Kidney (tissue), 22 donors: ENCODE measurements around the gene ZNF679. TPM values are rescaled to one million over a fixed set of nuclear protein-coding genes. Genes with fewer than 3 reads are reported as not detected.
"Not testable (repeated sequence)": the region's sequence is repeated elsewhere in the genome, so short reads cannot be mapped to it uniquely, and the experiment has no call there.

Source experiments
- DNase-seq, 5 donors: peaks; one replicate each; pipeline ENCODE4 v3.0.0-alpha.2; 2013 to 2020
- FAIRE-seq: peaks from 2 replicates; lab custom pipeline; 2012; peaks lifted over from hg19 to GRCh38; lab: Jason Lieb, UNC
- H3K27ac ChIP-seq, 2 donors: one replicate each; pipeline ENCODE4 v1.7.0; 2013; ENCODE audit warnings: low read depth in 2 of 2, low read length in 2 of 2, inconsistent platforms in 1 of 2
- H3K27me3 ChIP-seq: one replicate; pipeline ENCODE4 v1.7.1; 2013; ENCODE audit warnings: low read length, inconsistent platforms; ENCODE audit not compliant: control insufficient read depth, insufficient read depth
- H3K36me3 ChIP-seq, 3 donors: one replicate each; pipeline versions ENCODE4 v1.7.0 to v1.7.1; 2013; ENCODE audit warnings: low read length in 3 of 3, control low read depth in 1 of 3, inconsistent platforms in 1 of 3; ENCODE audit not compliant: insufficient read depth in 3 of 3, control insufficient read depth in 2 of 3
- H3K4me1 ChIP-seq, 3 donors: one replicate each; pipeline versions ENCODE4 v1.7.0 to v1.7.1; 2013; ENCODE audit warnings: low read length in 3 of 3, inconsistent platforms in 1 of 3, low read depth in 1 of 3; ENCODE audit not compliant: control insufficient read depth in 2 of 3, insufficient read depth in 2 of 3
- H3K4me3 ChIP-seq, 3 donors: one replicate each; pipeline versions ENCODE4 v1.7.0 to v1.8.1; 2013; ENCODE audit warnings: low read length in 3 of 3, control low read depth in 1 of 3, inconsistent platforms in 1 of 3
- H3K9ac ChIP-seq, 3 donors: one replicate each; pipeline versions ENCODE4 v1.7.0 to v1.7.1; 2013; ENCODE audit warnings: low read length in 3 of 3, control low read depth in 1 of 3, inconsistent platforms in 1 of 3
- H3K9me3 ChIP-seq, 3 donors: one replicate each; pipeline versions ENCODE4 v1.7.0 to v1.7.1; 2013; ENCODE audit warnings: low read length in 3 of 3, control low read depth in 1 of 3, inconsistent platforms in 1 of 3; ENCODE audit not compliant: control insufficient read depth in 2 of 3, insufficient read depth in 1 of 3
- CTCF ChIP-seq: IDR thresholded peaks from 3 replicates; pipeline ENCODE4 v1.5.1; 2012; ENCODE audit warnings: mild to moderate bottlenecking, moderate library complexity, borderline replicate concordance; ENCODE audit not compliant: insufficient read depth; ENCODE audit errors: extremely low read depth
- intact Hi-C: fragments of 100-400 bp; cut with DNase I; formaldehyde crosslinking; loops from one replicate; pipeline ENCODE4 v1.11.1; 2022
- long read RNA-seq, 10 donors: library from polyadenylated mRNA in 1 of 10; unstranded in 1 of 10; transcript quantifications; one replicate each; pipeline ENCODE4 v2.0.0 and lab custom pipeline, GENCODE V29; 2021 to 2026
- polyA plus RNA-seq: library from polyadenylated mRNA; stranded (reverse); fragments of 350-450 nt; fragmentation: Illumina TruSeq; extraction: RNeasy Lipid Tissue Mini Kit (QIAGEN cat#74804); gene quantifications from one replicate; pipeline ENCODE4 v1.2.3, GENCODE V29; 2014; ENCODE audit warnings: low read depth, low replicate concordance; ENCODE audit not compliant: insufficient read depth
- total RNA-seq: library from RNA; stranded (reverse); fragmentation: NEBNext Ultra II Directional; extraction: Animal tissue kit (Norgen Biotek cat#: 25700); gene quantifications from one replicate; pipeline ENCODE4 v1.2.1, GENCODE V29; 2021
- donor health status: control.
- donor health status: control.
- donor health status: control.
- donor health status: control.
- donor health status: control.
- donor health status: DM: yes; HTN: yes; CAD: no.
- donor health status: Normal renal cell carcinoma (clear cell type).

ZNF679 gene
- total RNA-seq (not detected), polyA plus RNA-seq (not detected)
- long read RNA-seq, donor 1: 0 reads
- long read RNA-seq, donor 2: 0 reads
- long read RNA-seq, donor 3: 0 reads
- long read RNA-seq, donor 4: 0 reads
- long read RNA-seq, donor 5: 0 reads
- long read RNA-seq, donor 6: 0 reads
- long read RNA-seq, donor 7: 0 reads
- long read RNA-seq, donor 8: 0 reads
- long read RNA-seq, donor 9: 0 reads
- long read RNA-seq, donor 10: 0 reads

GRCh38 chr7:64228174-64228573 is at the start of gene ZNF679:
TSS of gene ZNF679 (plus strand) at chr7:64228474. CDS start at chr7:64249118, 20,644 bp downstream.
- H3K9ac ChIP-seq, H3K27me3 ChIP-seq, H3K27ac ChIP-seq, H3K4me3 ChIP-seq, H3K36me3 ChIP-seq, DNase-seq, FAIRE-seq, intact Hi-C loops, H3K4me1 ChIP-seq: not testable (repeated sequence)
- peaks cover 0 to 26% (median 5%) of the 10 kb centered on the region in 3 donors for H3K9me3 ChIP-seq

- Histone ChIP-seq H3K27me3 (no peaks in the 10 kb centered on the region), H3K9me3 (peaks cover 0 to 2% (median 0%) of the 10 kb centered on the region in 3 donors), H3K4me1 (no peaks in the 10 kb centered on the region), H3K36me3 (no peaks in the 10 kb centered on the region), H3K9ac (no peak overlapping the region), H3K4me3 (no peak overlapping the region), H3K27ac (no peak overlapping the region)
- intact Hi-C loops: loop anchor here (5.0 kb wide), 1 partner anchor 436 kb away; no protein-coding TSS in a partner anchor
- FAIRE-seq: no peak
- DNase-seq: no peak
- TF ChIP-seq CTCF: no peak
These were observed 47.3 kb upstream of the ZNF679 start for GRCh38 chr7:64180989-64181388.

GRCh38 chr7:64181586-64181985 is 46.7 kb upstream of the ZNF679 start:
- no peaks in the 10 kb centered on the region for H3K36me3 ChIP-seq

More at GRCh38 chr7:64181586-64181985, 46.7 kb upstream of the ZNF679 start:
- Histone ChIP-seq H3K4me1 (no peaks in the 10 kb centered on the region), H3K4me3 (no peak overlapping the region), H3K9me3 (peaks cover 0 to 2% (median 0%) of the 10 kb centered on the region in 3 donors), H3K27ac (no peak overlapping the region), H3K27me3 (no peaks in the 10 kb centered on the region), H3K9ac (no peak overlapping the region)
- DNase-seq (no peak), FAIRE-seq (no peak)
- TF ChIP-seq CTCF: no peak
- intact Hi-C loops: loop anchor here (5.0 kb wide), 1 partner anchor 436 kb away; no protein-coding TSS in a partner anchor
